ENCODE measurements around the gene GLYR1. TPM values are rescaled to one million over a fixed set of nuclear protein-coding genes. Genes with fewer than 3 reads are reported as not detected.

The GLYR1 gene
- total and polyA plus RNA-seq, 2 of the 4 experiments (the other 2 are of a cell fraction): 26.0 to 54.2 TPM

DNA sequence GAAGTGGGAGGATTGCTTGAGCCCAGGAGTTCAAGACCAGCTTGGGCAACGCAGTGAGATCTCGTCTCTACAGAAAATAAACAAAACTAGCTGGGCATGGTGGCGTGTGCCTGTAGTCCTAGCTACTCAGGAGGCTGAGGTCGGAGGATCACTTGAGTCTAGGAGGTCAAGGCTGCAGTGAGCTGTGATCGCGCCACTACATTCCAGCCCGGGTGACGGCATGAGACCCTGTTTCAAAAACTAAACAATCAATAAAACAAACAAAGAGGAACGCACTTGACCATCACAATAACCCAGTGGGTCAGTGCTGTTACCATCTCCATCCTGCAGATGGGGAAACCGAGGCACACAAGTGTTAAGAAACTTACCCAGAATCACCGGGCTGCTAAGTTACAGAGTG, 93.9 kb downstream of the GLYR1 start:
- H2BK20ac ChIP-seq (ENCODE audit: low read depth, low read length): no peak overlapping the region
- no peak overlapping the region for H3K27ac ChIP-seq (ENCODE audit: insufficient read depth, low read length)
- H3K56ac ChIP-seq (ENCODE audit: extremely low read depth, insufficient read depth, low read length): no peak overlapping the region
- H3K18ac ChIP-seq (ENCODE audit: low read depth, low read length): no peak overlapping the region
- H3K4me2 ChIP-seq (ENCODE audit: low read depth, low read length): no peak overlapping the region
- no peak for TF ChIP-seq RAD21 (IDR thresholded peaks at IDR 0.05; ENCODE audit: low read length)
- no peak for TF ChIP-seq POLR2A (IDR thresholded peaks at IDR 0.05; ENCODE audit: low read depth, low read length)
- TF ChIP-seq MXI1 (IDR thresholded peaks at IDR 0.05; ENCODE audit: borderline replicate concordance, low read depth, low read length): no peak
- TF ChIP-seq RFX5 (IDR thresholded peaks at IDR 0.05; ENCODE audit: low read depth, low read length): no peak
- no peak for TF ChIP-seq CEBPB (IDR thresholded peaks at IDR 0.05; ENCODE audit: low read depth, low read length)
- no peak for TF ChIP-seq NFE2L2 (IDR thresholded peaks at IDR 0.05; ENCODE audit: low read depth, low read length)
- TF ChIP-seq, protein P1, sequence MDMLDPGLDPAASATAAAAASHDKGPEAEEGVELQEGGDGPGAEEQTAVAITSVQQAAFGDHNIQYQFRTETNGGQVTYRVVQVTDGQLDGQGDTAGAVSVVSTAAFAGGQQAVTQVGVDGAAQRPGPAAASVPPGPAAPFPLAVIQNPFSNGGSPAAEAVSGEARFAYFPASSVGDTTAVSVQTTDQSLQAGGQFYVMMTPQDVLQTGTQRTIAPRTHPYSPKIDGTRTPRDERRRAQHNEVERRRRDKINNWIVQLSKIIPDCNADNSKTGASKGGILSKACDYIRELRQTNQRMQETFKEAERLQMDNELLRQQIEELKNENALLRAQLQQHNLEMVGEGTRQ (IDR thresholded peaks at IDR 0.05; ENCODE audit: low read depth, low read length): no peak
- no peak for TF ChIP-seq CHD1 (IDR thresholded peaks at IDR 0.05; ENCODE audit: low read depth, low read length)
- no peak for TF ChIP-seq SMC3 (IDR thresholded peaks at IDR 0.05; ENCODE audit: low read depth, low read length)
- no peak for TF ChIP-seq RCOR1 (IDR thresholded peaks at IDR 0.05; ENCODE audit: insufficient replicate concordance, low read length)
- TF ChIP-seq, protein P2, sequence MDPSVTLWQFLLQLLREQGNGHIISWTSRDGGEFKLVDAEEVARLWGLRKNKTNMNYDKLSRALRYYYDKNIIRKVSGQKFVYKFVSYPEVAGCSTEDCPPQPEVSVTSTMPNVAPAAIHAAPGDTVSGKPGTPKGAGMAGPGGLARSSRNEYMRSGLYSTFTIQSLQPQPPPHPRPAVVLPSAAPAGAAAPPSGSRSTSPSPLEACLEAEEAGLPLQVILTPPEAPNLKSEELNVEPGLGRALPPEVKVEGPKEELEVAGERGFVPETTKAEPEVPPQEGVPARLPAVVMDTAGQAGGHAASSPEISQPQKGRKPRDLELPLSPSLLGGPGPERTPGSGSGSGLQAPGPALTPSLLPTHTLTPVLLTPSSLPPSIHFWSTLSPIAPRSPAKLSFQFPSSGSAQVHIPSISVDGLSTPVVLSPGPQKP (IDR thresholded peaks at IDR 0.05; ENCODE audit: borderline replicate concordance, low read depth, low read length): no peak
- TF ChIP-seq BHLHE40 (IDR thresholded peaks at IDR 0.05; ENCODE audit: low read depth, low read length): no peak
- no peak for TF ChIP-seq FOS (IDR thresholded peaks at IDR 0.05; ENCODE audit: low read depth, low read length)
- TF ChIP-seq CTCF (conservative IDR thresholded peaks at IDR 0.05; ENCODE audit: low read depth, low read length): no peak
- no peak for TF ChIP-seq MAFK (IDR thresholded peaks at IDR 0.05; ENCODE audit: low read depth, low read length)
- TF ChIP-seq MAZ (IDR thresholded peaks at IDR 0.05; ENCODE audit: borderline replicate concordance, low read depth, low read length): no peak
- intact Hi-C loops (cut with micrococcal nuclease): no loop called here
- peaks cover 52% of the 10 kb centered on the region for H3K36me3 ChIP-seq (ENCODE audit: control insufficient read depth, insufficient read depth, low read length)
- H3K23ac ChIP-seq (ENCODE audit: low read depth, low read length): no peak overlapping the region
- H4K20me1 ChIP-seq (ENCODE audit: insufficient read depth, low read length): peaks cover 5% of the 10 kb centered on the region; the same call in 1 of the 2 replicates
- no peaks in the 10 kb centered on the region for H3K4me1 ChIP-seq (ENCODE audit: control insufficient read depth, insufficient read depth, low read length)
- peaks cover 6 to 9% of the 10 kb centered on the region in 2 experiments; a peak in 3 of 4 replicates for H3K79me1 ChIP-seq (ENCODE audit: low read depth in 1 of 2, low read length in 2 of 2)
- H2BK15ac ChIP-seq (ENCODE audit: low read depth, low read length): no peak overlapping the region
- no peak overlapping the region for H2AK9ac ChIP-seq (replicated peaks; ENCODE audit: low read depth, low read length, poor library complexity)
- no peak overlapping the region for H2AK5ac ChIP-seq (ENCODE audit: low read depth, low read length)
- dilution Hi-C loops (cut with HindIII; ENCODE audit: low sequenced_read_pairs, unreplicated experiment): no loop called here
- H4K8ac ChIP-seq (ENCODE audit: low read depth in 2 of 2, low read length in 2 of 2): no peak overlapping the region
- in situ Hi-C loops (cut with MboI; ENCODE audit: low sequenced_read_pairs): no loop called here
- CTCF ChIA-PET: no interaction called here
- H3K9me3 ChIP-seq (ENCODE audit: control insufficient read depth, insufficient read depth, low read length): peaks cover 4% of the 10 kb centered on the region
- no peak overlapping the region for H3K14ac ChIP-seq (replicated peaks; ENCODE audit: low read depth, low read length)
- DNase-seq (no peak), ATAC-seq (ENCODE audit: low read depth) (no peak)
- no peak overlapping the region for H3K4me3 ChIP-seq (ENCODE audit: insufficient read depth, low read depth, low read length)
- POLR2A ChIA-PET (ENCODE audit: unreplicated experiment): no interaction called here
- no peak overlapping the region for H2AFZ ChIP-seq (replicated peaks; ENCODE audit: low read length, poor library complexity)
- H3K9ac ChIP-seq (ENCODE audit: low read depth, low read length): no peak overlapping the region
- no TSS peak for BruUV-seq (replicated peaks)
- no peaks in the 10 kb centered on the region for H3K27me3 ChIP-seq (ENCODE audit: control insufficient read depth, insufficient read depth, low read length)
- H4K5ac ChIP-seq (ENCODE audit: low read depth, low read length): no peak overlapping the region
- no peak overlapping the region for H4K91ac ChIP-seq (ENCODE audit: insufficient read depth, low read depth, low read length)
- H3K4ac ChIP-seq (ENCODE audit: low read depth, low read length): no peak overlapping the region
- no peak overlapping the region for H2BK120ac ChIP-seq (ENCODE audit: low read depth, low read length)
- no peaks in the 10 kb centered on the region for H3K9me1 ChIP-seq (ENCODE audit: insufficient read depth, low read length)
- no peak overlapping the region for H2BK5ac ChIP-seq (ENCODE audit: low read depth, low read length, poor library complexity, severe bottlenecking)
- 93% methylated on average over 3 of the region's 11 CpGs; no CpG with 5 or more reads in 1 of the 2 experiments for WGBS, 2 experiments (ENCODE audit: extremely low coverage in 2 of 2, insufficient read length in 1 of 2)
